Measurements from ENCODE around the gene SPDL1.
A peak's percentile ranks its signal among the peaks of the same experiment; 100 is the strongest.

The SPDL1 gene

GRCh38 chr5:169583424-169584220, at the start of gene SPDL1:
TSS of gene SPDL1 (plus strand) at chr5:169583773. CDS start at chr5:169588417, 4,644 bp downstream.
- peak; percentile 93 for DNase-seq

- DNase-seq: no peak
These were observed 49.2 kb upstream of the SPDL1 start for GRCh38 chr5:169534311-169534880.

- DNase-seq: no peak
These were observed 48.6 kb upstream of the SPDL1 start for GRCh38 chr5:169534939-169535338.

- no peak for DNase-seq
These were observed 44.6 kb upstream of the SPDL1 start for GRCh38 chr5:169538944-169539343.

- no peak for DNase-seq
These were observed 40.8 kb upstream of the SPDL1 start for GRCh38 chr5:169542811-169543210.

GRCh38 chr5:169544264-169544950, 39.2 kb upstream of the SPDL1 start:
- no peak for DNase-seq

GRCh38 chr5:169545762-169546161, 37.8 kb upstream of the SPDL1 start:
- no peak for DNase-seq

GRCh38 chr5:169546346-169546745, 37.2 kb upstream of the SPDL1 start:
- DNase-seq: no peak

GRCh38 chr5:169547508-169547907, 36.1 kb upstream of the SPDL1 start:
- DNase-seq: no peak

GRCh38 chr5:169548315-169548714, 35.3 kb upstream of the SPDL1 start:
- no peak for DNase-seq

GRCh38 chr5:169549453-169550100, 34.0 kb upstream of the SPDL1 start:
- DNase-seq: no peak

GRCh38 chr5:169550227-169550626, 33.3 kb upstream of the SPDL1 start:
- DNase-seq: no peak

GRCh38 chr5:169551146-169551545, 32.4 kb upstream of the SPDL1 start:
- no peak for DNase-seq

GRCh38 chr5:169551696-169552095, 31.9 kb upstream of the SPDL1 start:
- no peak for DNase-seq

GRCh38 chr5:169554251-169554650, 29.3 kb upstream of the SPDL1 start:
- DNase-seq: no peak

- DNase-seq: no peak
These were observed 25.7 kb upstream of the SPDL1 start for GRCh38 chr5:169557838-169558237.

- no peak for DNase-seq
These were observed 21.7 kb upstream of the SPDL1 start for GRCh38 chr5:169561893-169562292.

- no peak for DNase-seq
These were observed 20.2 kb upstream of the SPDL1 start for GRCh38 chr5:169563369-169563768.

GRCh38 chr5:169566202-169566601, 17.4 kb upstream of the SPDL1 start:
- DNase-seq: no peak

- no peak for DNase-seq
These were observed 16.5 kb upstream of the SPDL1 start for GRCh38 chr5:169567079-169567478.

- DNase-seq: no peak
These were observed 14.1 kb upstream of the SPDL1 start for GRCh38 chr5:169569513-169569912.

GRCh38 chr5:169571355-169571754, 12.2 kb upstream of the SPDL1 start:
- DNase-seq: no peak

GRCh38 chr5:169574134-169574646, 9.4 kb upstream of the SPDL1 start:
- DNase-seq: no peak
